Activated CD4-positive, alpha-beta T cell treated with anti-CD3 and anti-CD28 coated beads for 1 hour (primary cell): Measurements from ENCODE around the gene SLC35E1.

ENCODE experiments used
- DNase-seq: peaks from one replicate; pipeline ENCODE4 v3.0.0-alpha.2; 2020

Gene SLC35E1

DNA sequence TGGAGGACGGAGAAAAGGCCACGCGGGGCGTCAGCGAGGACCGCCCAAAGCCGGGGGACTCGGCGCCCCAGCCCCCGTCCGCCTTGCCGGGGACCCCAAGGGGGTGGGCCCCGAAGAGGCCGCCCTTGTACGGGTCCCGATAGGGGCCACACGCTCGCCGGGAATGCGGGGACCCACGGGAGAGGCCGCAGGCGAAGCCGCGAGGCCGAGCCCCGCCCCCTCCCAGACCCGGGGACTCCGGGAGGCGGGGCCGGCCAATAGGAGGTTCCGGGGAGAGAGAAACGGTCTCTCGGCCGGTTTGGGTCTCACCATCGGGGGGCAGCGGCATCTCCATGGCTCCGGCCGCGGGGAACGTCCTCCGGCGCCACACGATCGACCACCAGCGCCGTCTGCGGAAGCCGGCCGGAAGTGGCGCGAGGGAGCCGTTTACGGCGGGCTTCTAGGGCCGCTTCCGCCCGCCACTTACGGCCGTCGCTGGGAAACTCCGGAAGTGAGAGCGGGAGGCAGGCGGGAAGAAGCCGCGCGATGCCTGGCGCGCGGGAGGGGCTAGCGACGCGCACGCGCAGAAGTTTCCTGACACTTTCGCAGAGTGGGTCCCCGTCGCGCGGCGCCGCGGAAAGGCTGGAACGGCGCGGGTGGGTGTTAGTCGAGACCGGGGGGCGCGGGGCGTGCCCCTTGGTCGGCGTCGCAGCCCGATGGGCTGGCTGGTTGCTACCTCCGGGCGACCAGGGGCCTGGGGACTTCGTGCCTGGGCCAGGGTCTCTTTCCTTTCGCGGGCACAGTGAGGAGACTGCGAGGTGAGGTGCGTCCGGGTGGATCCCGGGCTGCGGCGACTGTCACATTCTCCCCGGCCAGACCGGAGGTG is 29.9 kb downstream of the SLC35E1 start, which contains the start of gene CHERP:
Gene CHERP, minus strand, starts transcription at position 393 of the 865 bp plus-strand sequence. Its CDS starts 59 bp downstream, at position 334.
- DNase-seq = peak; percentile 91

GRCh38 chr19:16541526-16542044 is 30.6 kb downstream of the SLC35E1 start:
- no peak for DNase-seq

GRCh38 chr19:16540948-16541347 is 31.3 kb downstream of the SLC35E1 start:
- DNase-seq = no peak

- no peak for DNase-seq
Observed at GRCh38 chr19:16537111-16537510, 35.1 kb downstream of the SLC35E1 start.

- DNase-seq = no peak
Observed at GRCh38 chr19:16536130-16536529, 36.1 kb downstream of the SLC35E1 start.

- DNase-seq = no peak
Observed at GRCh38 chr19:16535381-16535780, 36.8 kb downstream of the SLC35E1 start.

GRCh38 chr19:16532440-16533234 is 39.6 kb downstream of the SLC35E1 start:
- no peak for DNase-seq

DNA sequence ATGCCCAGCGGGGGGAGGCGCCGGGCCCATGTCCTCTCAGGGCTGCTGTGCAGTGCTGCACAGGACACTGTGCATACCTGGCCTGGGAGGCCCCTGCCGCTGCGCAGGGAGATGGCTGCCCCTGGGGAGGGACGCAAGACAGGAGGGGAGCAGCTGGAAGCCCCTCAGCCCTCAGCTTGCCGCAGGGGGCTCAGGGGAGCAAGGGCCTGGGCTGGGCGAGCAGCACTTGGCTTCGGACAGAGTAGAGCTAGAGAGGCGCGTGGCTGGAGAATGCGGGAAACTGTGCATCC is 40.9 kb downstream of the SLC35E1 start:
- DNase-seq = no peak

DNA sequence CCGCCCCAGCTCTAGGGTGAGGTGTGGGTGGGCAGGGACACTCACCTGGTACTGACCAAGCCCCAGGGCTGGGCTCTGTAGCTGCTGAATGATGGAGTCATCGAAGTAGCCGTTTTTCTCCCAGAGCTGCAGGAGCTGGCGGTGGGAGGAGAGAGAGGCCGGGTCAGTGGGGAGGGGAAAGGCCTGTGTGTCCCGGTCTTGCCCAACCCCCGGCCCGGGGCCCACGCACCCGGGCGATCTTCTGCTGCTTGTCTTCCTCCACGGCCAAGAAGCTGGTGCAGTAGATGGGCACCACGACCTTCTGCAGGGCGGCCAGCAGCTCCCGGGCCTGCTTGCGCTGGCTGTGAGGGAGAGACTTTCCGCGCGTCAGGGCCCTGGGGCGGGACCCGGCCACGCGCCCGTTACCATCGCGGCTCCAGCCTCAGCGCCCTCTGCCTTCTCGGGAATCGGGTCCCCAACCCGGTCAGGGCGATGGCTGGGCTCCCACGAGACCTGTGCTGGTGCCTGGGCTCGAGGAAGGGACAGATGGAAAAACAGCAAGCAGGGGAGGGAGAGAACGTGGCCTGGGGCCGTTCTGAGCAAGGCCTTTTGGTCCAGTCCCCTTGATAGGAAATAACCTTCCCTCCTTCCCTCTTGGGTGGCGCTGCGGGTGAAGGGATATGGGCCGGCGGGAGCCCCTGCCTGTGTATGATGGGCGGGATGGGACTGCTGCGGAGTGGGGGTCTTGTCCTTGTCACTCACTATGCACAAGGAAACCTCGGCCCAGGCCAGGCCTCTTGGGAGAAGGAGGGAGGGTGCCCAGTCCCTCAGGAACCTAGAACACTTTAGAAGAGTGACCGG is 41.5 kb downstream of the SLC35E1 start:
- DNase-seq = no peak

DNA sequence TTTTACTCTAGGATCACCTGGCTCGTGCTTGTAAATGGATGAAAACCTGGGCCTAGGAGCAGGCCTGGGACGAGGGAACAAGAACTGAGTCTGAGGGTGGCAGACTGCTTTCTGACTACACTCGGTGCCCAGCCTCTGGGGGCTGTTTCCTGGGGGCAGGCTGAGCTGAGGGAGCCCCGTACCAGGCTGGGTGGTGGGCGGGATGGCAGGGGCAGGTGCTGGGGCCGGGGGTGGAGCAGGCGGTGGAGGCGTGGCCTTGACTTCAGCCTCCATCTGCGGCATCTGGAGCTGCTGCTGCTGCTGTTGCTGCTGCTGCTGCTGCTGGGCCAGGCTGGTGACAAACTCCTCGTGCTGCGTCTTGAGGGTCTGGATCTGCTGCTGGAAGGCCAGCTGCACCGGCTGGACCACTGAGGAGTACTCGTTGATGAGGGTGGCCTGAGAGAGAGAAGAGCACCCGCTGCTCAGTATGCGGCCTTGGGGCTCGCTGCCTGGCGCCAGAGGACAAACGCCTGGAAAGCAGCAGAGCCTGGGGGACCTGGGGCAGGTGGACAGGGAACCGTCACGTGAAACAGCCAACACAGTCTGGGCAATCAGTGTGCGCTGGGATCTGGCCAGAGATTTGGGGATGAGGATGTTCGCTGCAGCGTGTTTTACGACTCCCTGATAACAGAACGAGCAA is 42.6 kb downstream of the SLC35E1 start:
- DNase-seq = no peak

GRCh38 chr19:16527971-16528521 is 44.2 kb downstream of the SLC35E1 start:
- peak; percentile 20 for DNase-seq

- no peak for DNase-seq
Observed at GRCh38 chr19:16527334-16527935, 44.8 kb downstream of the SLC35E1 start.

DNA sequence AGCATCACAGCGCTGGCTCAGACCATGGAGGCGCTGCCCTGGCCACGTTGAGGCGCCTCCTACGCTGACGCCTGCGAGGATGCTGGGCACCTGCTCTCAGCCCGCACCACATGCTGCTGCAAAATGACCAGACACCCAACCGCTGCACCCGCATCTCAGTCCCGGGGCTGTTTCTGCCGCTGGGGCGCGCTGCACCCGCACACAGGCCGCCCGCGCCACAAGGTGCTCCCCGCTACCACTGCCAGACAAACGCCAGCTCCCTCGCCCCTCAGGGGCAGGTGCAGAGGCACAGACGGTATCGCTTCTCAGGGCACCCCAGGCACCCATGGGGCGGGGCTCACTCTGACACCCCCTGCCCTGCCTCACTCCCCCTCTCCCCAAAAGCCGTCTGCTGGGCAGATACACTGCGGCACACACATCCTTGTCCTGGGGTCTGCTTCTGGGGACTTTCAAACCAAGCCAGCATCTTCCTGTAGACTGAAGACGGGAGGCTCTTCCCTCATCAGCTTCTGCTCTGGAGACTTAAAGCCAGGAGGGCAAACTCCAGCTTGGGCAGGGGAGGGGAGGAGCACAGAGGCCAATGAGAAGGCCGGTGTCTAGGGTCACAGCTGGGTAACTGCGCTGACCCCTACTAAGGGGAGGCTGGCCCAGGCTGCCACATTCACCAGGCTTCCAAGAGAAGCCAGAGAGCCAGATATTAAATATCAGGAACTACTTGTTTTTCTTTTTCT is 46.3 kb downstream of the SLC35E1 start:
- no peak for DNase-seq

- no peak for DNase-seq
Observed at GRCh38 chr19:16524991-16525734, 47.1 kb downstream of the SLC35E1 start.

DNA sequence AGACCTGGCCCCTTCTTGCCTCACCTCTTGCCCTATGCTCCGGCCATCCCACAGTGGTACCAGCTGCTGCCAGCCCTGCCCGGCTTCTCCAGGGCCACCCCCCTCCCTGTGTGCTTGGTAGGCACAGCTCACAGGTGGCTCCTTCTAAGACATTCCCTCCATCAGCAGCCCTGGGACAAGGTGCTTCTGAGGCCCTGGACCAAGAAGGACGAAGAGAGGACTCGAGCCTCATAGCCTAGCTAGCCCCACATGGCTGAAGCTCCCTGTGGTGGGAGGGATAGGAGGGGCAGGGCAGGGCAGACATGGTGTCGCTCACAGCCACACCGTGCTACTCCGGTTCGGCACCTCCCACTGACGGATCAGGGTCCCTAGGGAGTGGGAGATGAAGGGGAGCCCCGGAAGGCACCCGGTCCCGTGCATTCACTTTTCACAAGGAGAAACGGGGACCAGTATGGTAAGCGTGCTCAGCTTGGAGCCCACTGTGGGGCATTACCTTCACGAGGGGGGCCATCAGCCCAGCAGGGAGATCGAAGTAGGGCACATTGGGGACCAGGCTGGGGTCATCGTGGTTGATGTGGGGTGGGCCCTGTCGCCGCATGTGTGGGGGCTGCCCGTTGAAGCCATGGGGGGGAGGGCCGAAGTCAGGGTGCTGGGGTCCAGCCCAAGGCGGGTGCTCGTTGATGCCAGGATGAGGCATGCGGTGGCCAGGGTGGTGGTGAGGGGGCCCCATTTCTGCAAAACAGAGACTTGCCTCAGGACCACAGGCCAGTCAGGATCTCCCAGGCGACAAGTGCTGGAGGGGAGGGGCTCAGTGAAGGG is 49.4 kb downstream of the SLC35E1 start:
- no peak for DNase-seq

GRCh38 chr19:16521715-16522289 is 50.4 kb downstream of the SLC35E1 start:
- no peak for DNase-seq

DNA sequence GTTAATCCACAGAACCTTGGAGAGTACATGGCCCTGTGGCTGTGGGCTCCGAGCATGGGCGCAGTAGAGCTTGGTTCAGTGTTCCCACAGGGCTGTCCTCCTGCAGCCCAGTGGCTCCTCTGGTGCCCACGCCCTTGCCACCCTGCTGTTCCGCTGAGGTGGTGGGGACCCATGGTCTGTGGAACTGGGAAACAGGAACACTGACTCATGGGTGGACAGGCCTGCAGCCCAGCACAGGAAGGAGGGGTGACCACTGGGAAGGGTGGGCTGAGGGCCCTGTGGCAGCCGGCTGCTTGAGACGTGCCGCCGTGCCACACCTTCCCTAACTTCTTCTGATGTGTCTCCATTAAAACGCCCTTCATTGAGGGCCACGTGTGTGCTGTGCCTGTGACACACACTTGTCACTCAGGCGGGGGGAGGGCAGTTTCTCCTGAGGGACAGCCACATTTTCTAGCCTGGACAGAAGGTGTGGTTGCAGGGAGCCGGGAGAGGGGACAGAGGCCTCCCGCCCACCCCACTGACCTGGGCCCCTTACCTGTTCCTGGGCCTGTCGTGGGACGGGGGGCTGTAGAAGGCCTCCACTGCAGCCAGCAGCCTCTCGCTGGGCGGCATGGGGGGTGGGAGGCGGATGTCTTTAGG is 51.1 kb downstream of the SLC35E1 start:
- DNase-seq = no peak
